ENCODE measurements around the gene GNE. TPM values are rescaled to one million over a fixed set of nuclear protein-coding genes. Genes with fewer than 3 reads are reported as not detected.

The GNE gene
- total RNA-seq, 4 donors from 2014 or later: 9.6 to 20.0 (median 14.9) TPM

DNA sequence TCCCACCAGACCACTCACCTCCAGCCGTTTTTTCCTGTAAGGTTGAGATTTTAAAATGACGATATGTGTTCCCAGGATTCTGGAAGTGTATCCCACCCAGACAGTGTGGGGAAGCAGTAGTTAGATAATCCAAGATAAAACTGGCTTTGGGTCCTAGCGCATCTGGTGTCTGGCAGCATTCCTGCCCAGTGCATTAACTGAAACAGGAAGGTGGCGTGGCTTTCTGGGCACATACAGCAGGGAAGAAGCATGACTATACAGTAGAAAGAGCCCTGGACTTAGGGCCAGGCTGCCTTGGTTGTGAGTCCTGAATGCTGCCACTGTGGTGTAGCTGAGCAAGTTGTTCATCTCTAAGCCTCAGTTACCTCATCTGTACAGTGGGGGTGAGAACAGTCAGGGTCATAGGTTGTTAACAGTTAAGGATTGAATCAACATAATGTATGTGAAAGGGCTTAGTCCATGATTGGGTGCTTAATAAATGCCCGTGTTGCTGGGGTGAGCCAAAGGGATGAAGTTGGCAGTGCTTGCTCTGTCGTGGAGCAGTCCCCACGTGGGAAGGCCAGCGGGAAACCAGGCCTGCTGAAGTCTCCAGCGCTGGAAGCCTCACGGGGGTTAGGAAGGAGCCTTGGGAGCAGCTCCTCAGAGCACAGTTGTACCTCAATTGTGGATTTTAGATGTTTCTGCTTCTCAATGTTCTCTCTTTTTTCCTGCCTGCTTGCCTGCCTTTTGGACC, 49.6 kb downstream of the GNE start:
- WGBS: 71% methylated on average over 10 of the region's 10 CpGs
- Histone ChIP-seq H3K36me3 (peaks cover 96% of the 10 kb centered on the region), H3K9me3 (no peaks in the 10 kb centered on the region), H3K27ac (no peak overlapping the region), H3K27me3 (no peaks in the 10 kb centered on the region), H3K4me1 (peaks cover 35% of the 10 kb centered on the region), H3K4me3 (no peak overlapping the region)
- TF ChIP-seq POLR2A (IDR thresholded peaks at IDR 0.05): no peak
- no peak for TF ChIP-seq CTCF (IDR thresholded peaks at IDR 0.05)
- TF ChIP-seq POLR2AphosphoS5 (IDR thresholded peaks at IDR 0.05): no peak
- no peak for TF ChIP-seq EP300 (IDR thresholded peaks at IDR 0.05)
- no peak for DNase-seq (ENCODE audit: low spot score in 2 of 2)

DNA sequence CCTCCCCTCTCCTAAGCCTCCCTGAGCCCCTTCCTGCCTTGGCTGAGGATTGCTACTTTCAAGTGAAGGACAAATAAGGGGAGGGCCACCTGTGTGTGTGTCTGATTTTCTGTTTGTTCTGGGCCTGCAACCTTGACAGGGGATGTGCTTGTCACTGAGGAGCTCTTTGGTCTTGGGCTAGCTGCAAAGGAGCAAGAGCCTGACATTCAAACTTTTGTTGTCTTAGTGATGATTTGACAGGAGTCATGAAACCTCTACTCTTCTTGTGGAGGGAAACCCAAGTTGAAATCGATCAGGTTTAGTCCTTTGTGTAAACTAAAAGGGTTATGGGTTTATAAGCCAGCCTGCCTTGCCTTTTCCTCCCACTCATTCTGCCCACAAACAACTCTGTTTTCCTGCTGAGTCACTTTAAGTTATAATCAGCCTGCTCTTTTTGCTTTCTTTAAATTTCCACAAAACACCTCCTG, 50.7 kb downstream of the GNE start:
- no peaks in the 10 kb centered on the region for H3K27me3 ChIP-seq
- TF ChIP-seq POLR2AphosphoS5 (IDR thresholded peaks at IDR 0.05) (no peak), POLR2A (IDR thresholded peaks at IDR 0.05) (no peak), EP300 (IDR thresholded peaks at IDR 0.05) (no peak), CTCF (IDR thresholded peaks at IDR 0.05) (no peak)
- WGBS: 62% methylated on average over 1 of the region's 1 CpG
- no peaks in the 10 kb centered on the region for H3K9me3 ChIP-seq
- H3K27ac ChIP-seq: no peak overlapping the region
- peaks cover 30% of the 10 kb centered on the region for H3K4me1 ChIP-seq
- DNase-seq (ENCODE audit: low spot score in 2 of 2): no peak
- no peak overlapping the region for H3K4me3 ChIP-seq
- peaks cover 96% of the 10 kb centered on the region for H3K36me3 ChIP-seq

GRCh38 chr9:36207016-36207415, 51.2 kb downstream of the GNE start:
- Histone ChIP-seq H3K36me3 (peaks cover 96% of the 10 kb centered on the region), H3K4me1 (peaks cover 30% of the 10 kb centered on the region), H3K4me3 (no peak overlapping the region), H3K27ac (no peak overlapping the region), H3K9me3 (no peaks in the 10 kb centered on the region), H3K27me3 (no peaks in the 10 kb centered on the region)
- WGBS: 74% methylated on average over 4 of the region's 4 CpGs
- DNase-seq (ENCODE audit: low spot score in 2 of 2): no peak
- TF ChIP-seq POLR2AphosphoS5 (IDR thresholded peaks at IDR 0.05): no peak
- no peak for TF ChIP-seq POLR2A (IDR thresholded peaks at IDR 0.05)
- no peak for TF ChIP-seq CTCF (IDR thresholded peaks at IDR 0.05)
- no peak for TF ChIP-seq EP300 (IDR thresholded peaks at IDR 0.05)

DNA sequence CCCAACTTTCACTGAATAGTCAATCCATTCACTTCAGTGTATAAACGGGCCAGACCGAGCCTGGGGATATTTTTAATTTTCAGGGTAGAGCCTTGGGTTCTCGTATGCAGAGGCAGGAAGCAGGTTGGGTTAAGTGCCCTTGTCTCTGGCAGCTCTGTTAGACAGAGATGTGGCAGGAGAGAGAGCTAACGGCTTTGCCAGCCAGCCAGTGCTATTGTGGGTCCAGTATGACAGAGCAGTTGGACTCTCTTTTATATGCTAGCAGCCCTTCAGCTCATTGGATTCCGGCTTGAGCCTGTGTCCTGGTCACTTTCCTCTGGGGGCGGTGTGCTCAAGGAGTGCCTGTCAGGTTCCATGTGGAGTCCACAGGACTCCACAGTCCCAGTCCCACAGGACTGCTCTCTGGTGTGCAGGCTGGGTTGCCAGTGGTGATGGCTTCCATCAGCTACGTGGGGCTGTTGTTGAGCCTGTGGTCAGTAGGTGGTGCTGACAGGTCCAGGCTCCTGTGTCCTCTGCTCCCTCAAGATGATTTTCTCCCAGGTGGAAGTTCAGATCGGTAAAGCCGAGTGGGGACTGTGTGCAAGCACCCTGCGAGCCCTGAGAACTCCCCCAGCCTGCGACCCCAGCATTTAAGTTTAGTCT, 53.2 kb downstream of the GNE start:
- WGBS: 88% methylated on average over 9 of the region's 11 CpGs
- Histone ChIP-seq H3K9me3 (no peaks in the 10 kb centered on the region), H3K27me3 (no peaks in the 10 kb centered on the region), H3K4me1 (peaks cover 24% of the 10 kb centered on the region), H3K36me3 (peaks cover 96% of the 10 kb centered on the region), H3K4me3 (no peak overlapping the region), H3K27ac (no peak overlapping the region)
- TF ChIP-seq POLR2AphosphoS5 (IDR thresholded peaks at IDR 0.05) (no peak), POLR2A (IDR thresholded peaks at IDR 0.05) (no peak), CTCF (IDR thresholded peaks at IDR 0.05) (no peak), EP300 (IDR thresholded peaks at IDR 0.05) (no peak)
- no peak for DNase-seq (ENCODE audit: low spot score in 2 of 2)

DNA sequence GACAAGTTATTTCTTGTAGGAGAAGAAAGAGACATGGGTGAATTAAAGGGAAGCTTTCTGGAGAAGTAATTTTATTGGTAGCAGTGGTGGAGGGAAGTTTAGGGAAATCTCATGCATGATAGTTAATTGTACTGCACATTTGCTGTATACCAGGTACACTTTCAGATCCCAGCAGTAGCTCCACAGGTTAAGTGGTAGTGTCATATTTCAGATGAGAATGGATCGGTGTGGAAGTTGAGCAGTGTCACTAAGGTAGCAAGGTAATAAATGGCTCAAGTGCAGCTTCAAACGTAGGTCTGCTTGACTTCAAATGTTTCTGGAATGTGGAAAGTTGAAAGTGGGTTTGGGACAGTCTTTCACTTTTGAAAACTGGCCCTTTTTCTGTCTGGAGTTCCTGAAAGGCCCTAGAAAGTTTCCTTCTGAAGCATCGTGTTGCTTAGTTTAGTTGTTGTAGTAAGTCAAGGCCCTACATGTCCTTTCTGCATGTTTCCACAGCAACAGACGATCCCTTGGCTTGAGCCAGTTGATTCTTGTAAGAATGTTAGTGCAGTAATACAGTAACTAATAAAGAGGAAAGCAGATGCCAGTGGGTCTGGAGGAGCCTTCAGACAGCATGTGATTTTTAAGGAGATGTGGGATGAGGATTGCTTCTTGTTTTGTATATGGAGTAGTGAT, 63.8 kb downstream of the GNE start:
- no peak for DNase-seq (ENCODE audit: low spot score in 2 of 2)
- no peak overlapping the region for H3K4me3 ChIP-seq

More for the DNA sequence above, 63.8 kb downstream of the GNE start:
- TF ChIP-seq POLR2AphosphoS5 (IDR thresholded peaks at IDR 0.05) (no peak), POLR2A (IDR thresholded peaks at IDR 0.05) (no peak), CTCF (IDR thresholded peaks at IDR 0.05) (no peak), EP300 (IDR thresholded peaks at IDR 0.05) (no peak)
- 26% methylated on average over 4 of the region's 4 CpGs for WGBS
- Histone ChIP-seq H3K9me3 (no peaks in the 10 kb centered on the region), H3K36me3 (peaks cover 16% of the 10 kb centered on the region), H3K27me3 (no peaks in the 10 kb centered on the region), H3K27ac (no peak overlapping the region), H3K4me1 (peaks cover 44% of the 10 kb centered on the region)

Data from suprapubic skin (tissue), 4 donors.